NB4 (cell line): ENCODE data around the gene OR5A2.

ENCODE experiments used
- DNase-seq: peaks from one replicate; pipeline ENCODE4 v3.0.0; 2010; ENCODE audit warnings: low read depth
- H3K4me3 ChIP-seq: one replicate; pipeline ENCODE4 v1.5.1; 2011; ENCODE audit warnings: mild to moderate bottlenecking, low read depth, low read length, moderate library complexity
- CTCF ChIP-seq: IDR thresholded peaks from one replicate; pipeline ENCODE4 v1.5.1; 2012; ENCODE audit warnings: low read depth, low read length
- MAX ChIP-seq: IDR thresholded peaks from 2 replicates; pipeline ENCODE4 v1.6.1; 2011; ENCODE audit warnings: low read depth, low read length
- MYC ChIP-seq: IDR thresholded peaks from 2 replicates; pipeline ENCODE4 v1.6.1; 2011; ENCODE audit warnings: low read depth, low read length
- POLR2A ChIP-seq: IDR thresholded peaks from 2 replicates; pipeline ENCODE4 v1.6.1; 2011; ENCODE audit warnings: mild to moderate bottlenecking; ENCODE audit not compliant: insufficient read length; ENCODE audit errors: extremely low read depth

OR5A2 gene

GRCh38 chr11:59426361-59427067, at the start of gene OR5A2:
TSS of gene OR5A2 (minus strand) at chr11:59426413. CDS start at chr11:59422953, 3,460 bp downstream.
- DNase-seq, result no peak
- TF ChIP-seq CTCF (no peak), POLR2A (no peak), MAX (no peak), MYC (no peak)
- H3K4me3 ChIP-seq, result no peak within 1 kb of the TSS

- DNase-seq, result no peak
- no peak for TF ChIP-seq MAX
- no peak for TF ChIP-seq MYC
- TF ChIP-seq CTCF, result no peak
- TF ChIP-seq POLR2A, result no peak
- H3K4me3 ChIP-seq, result no peak overlapping the region
Observed at GRCh38 chr11:59475176-59475575, 49.0 kb upstream of the OR5A2 start.

GRCh38 chr11:59473015-59473414, 46.8 kb upstream of the OR5A2 start, which contains the start of gene OR4D10:
TSS of gene OR4D10 (plus strand) at chr11:59473315. CDS start at chr11:59477430, 4,115 bp downstream.
- no peak within 1 kb of the TSS for H3K4me3 ChIP-seq
- no peak for TF ChIP-seq CTCF
- TF ChIP-seq MAX, result no peak
- no peak for TF ChIP-seq POLR2A
- TF ChIP-seq MYC, result no peak
- DNase-seq, result no peak

- H3K4me3 ChIP-seq, result no peak overlapping the region
- no peak for DNase-seq
- TF ChIP-seq POLR2A (no peak), CTCF (no peak), MYC (no peak)
Observed at GRCh38 chr11:59463190-59463641, 37.0 kb upstream of the OR5A2 start.

GRCh38 chr11:59459916-59460315, 33.7 kb upstream of the OR5A2 start:
- TF ChIP-seq POLR2A (no peak), MAX (no peak), CTCF (no peak), MYC (no peak)
- DNase-seq, result no peak
- H3K4me3 ChIP-seq, result no peak overlapping the region

GRCh38 chr11:59456661-59457060, 30.4 kb upstream of the OR5A2 start, which contains the start of gene OR4D6:
TSS of gene OR4D6 (plus strand) at chr11:59456961. CDS start at chr11:59456961, 0 bp downstream.
- no peak within 1 kb of the TSS for H3K4me3 ChIP-seq
- TF ChIP-seq MAX (no peak), POLR2A (no peak), MYC (no peak), CTCF (no peak)
- no peak for DNase-seq
